ENCODE data around the gene ADGRB3. TPM values are rescaled to one million over a fixed set of nuclear protein-coding genes. Genes with fewer than 3 reads are reported as not detected.

The ADGRB3 gene
- total and polyA plus RNA-seq, 4 donors = 0.47 to 24.6 (median 1.9) TPM

- DNase-seq (no peak), ATAC-seq (ENCODE audit: insufficient read depth, low FRiP score) (no peak)
- Histone ChIP-seq H3K27ac (ENCODE audit: low read depth in 1 of 2, low read length in 1 of 2) (peak overlapping the region in 1 of 2 donors; percentile 53), H3K9me3 (ENCODE audit: control insufficient read depth in 4 of 4, insufficient read depth in 3 of 4, low read length in 3 of 4) (no peaks in the 10 kb centered on the region), H3K27me3 (ENCODE audit: control insufficient read depth in 3 of 3, insufficient read depth in 3 of 3, low read length in 2 of 3) (peaks cover 0 to 4% (median 3%) of the 10 kb centered on the region in 3 donors), H3K9ac (ENCODE audit: insufficient read depth in 1 of 2, low read length in 2 of 2) (peak overlapping the region in 1 of 2 donors; percentile 94), H3K4me3 (no peak overlapping the region), H3K4me1 (ENCODE audit: control insufficient read depth in 5 of 5, insufficient read depth in 5 of 5, low read length in 5 of 5) (peaks cover 0 to 16% (median 0%) of the 10 kb centered on the region in 5 donors), H3K36me3 (ENCODE audit: control insufficient read depth in 4 of 4, insufficient read depth in 4 of 4, low read length in 4 of 4) (peaks cover 0 to 3% (median 0%) of the 10 kb centered on the region in 4 donors)
- TF ChIP-seq CTCF (IDR thresholded peaks at IDR 0.05; ENCODE audit: control extremely low read depth, extremely low read depth) = no peak
- WGBS, 2 donors = 34 to 45% methylated on average over 9 of the region's 9 CpGs
Observed at GRCh38 chr6:68633281-68633971, 1.7 kb upstream of the ADGRB3 start.

GRCh38 chr6:68633972-68634725 lies 933 bp upstream of the ADGRB3 start:
- TF ChIP-seq CTCF (IDR thresholded peaks at IDR 0.05; ENCODE audit: control extremely low read depth, extremely low read depth) = no peak

GRCh38 chr6:68635412-68635705 lies 277 bp downstream of the ADGRB3 start:
- H3K27ac ChIP-seq (ENCODE audit: low read depth in 1 of 2, low read length in 1 of 2) = peak overlapping the region; percentile 22 to 30
- 2% methylated on average over 13 to 15 of the region's 15 CpGs for WGBS, 2 donors
- no peaks in the 10 kb centered on the region for H3K9me3 ChIP-seq (ENCODE audit: control insufficient read depth in 4 of 4, insufficient read depth in 3 of 4, low read length in 3 of 4)
- H3K36me3 ChIP-seq (ENCODE audit: control insufficient read depth in 4 of 4, insufficient read depth in 4 of 4, low read length in 4 of 4) = peaks cover 0 to 3% (median 0%) of the 10 kb centered on the region in 4 donors
- H3K9ac ChIP-seq (ENCODE audit: insufficient read depth in 1 of 2, low read length in 2 of 2) = peak overlapping the region; percentile 50 to 93
- H3K4me3 ChIP-seq = peak overlapping the region; percentile 55
- H3K27me3 ChIP-seq (ENCODE audit: control insufficient read depth in 3 of 3, insufficient read depth in 3 of 3, low read length in 2 of 3) = peaks cover 0 to 4% (median 3%) of the 10 kb centered on the region in 3 donors
- H3K4me1 ChIP-seq (ENCODE audit: control insufficient read depth in 5 of 5, insufficient read depth in 5 of 5, low read length in 5 of 5) = peaks cover 0 to 27% (median 0%) of the 10 kb centered on the region in 5 donors
- ATAC-seq (ENCODE audit: insufficient read depth, low FRiP score) (no peak), DNase-seq (no peak)
- no peak for TF ChIP-seq CTCF (IDR thresholded peaks at IDR 0.05; ENCODE audit: control extremely low read depth, extremely low read depth)

More at GRCh38 chr6:68633972-68634725, 933 bp upstream of the ADGRB3 start:
- WGBS, 2 donors = 2 to 4% methylated on average over 23 of the region's 23 CpGs
- peaks cover 0 to 4% (median 3%) of the 10 kb centered on the region in 3 donors for H3K27me3 ChIP-seq (ENCODE audit: control insufficient read depth in 3 of 3, insufficient read depth in 3 of 3, low read length in 2 of 3)
- peaks cover 0 to 3% (median 0%) of the 10 kb centered on the region in 4 donors for H3K36me3 ChIP-seq (ENCODE audit: control insufficient read depth in 4 of 4, insufficient read depth in 4 of 4, low read length in 4 of 4)
- peak overlapping the region; percentile 53 to 77 for H3K27ac ChIP-seq (ENCODE audit: low read depth in 1 of 2, low read length in 1 of 2)
- peaks cover 0 to 16% (median 0%) of the 10 kb centered on the region in 5 donors for H3K4me1 ChIP-seq (ENCODE audit: control insufficient read depth in 5 of 5, insufficient read depth in 5 of 5, low read length in 5 of 5)
- DNase-seq (peak in 2 of 3 donors; percentile 18 to 53), ATAC-seq (ENCODE audit: insufficient read depth, low FRiP score) (no peak)
- peak overlapping the region; percentile 65 for H3K4me3 ChIP-seq
- no peaks in the 10 kb centered on the region for H3K9me3 ChIP-seq (ENCODE audit: control insufficient read depth in 4 of 4, insufficient read depth in 3 of 4, low read length in 3 of 4)
- H3K9ac ChIP-seq (ENCODE audit: insufficient read depth in 1 of 2, low read length in 2 of 2) = peak overlapping the region; percentile 52 to 94
